Stimulated activated CD8-positive, alpha-beta memory T cell treated with anti-CD3 and anti-CD28 coated beads, Interleukin-7, amount 100 ng/mL, for 1 hour (primary cell): ENCODE data around the gene ZNF407.

Experiments used
- DNase-seq, 2 donors: peaks; one replicate each; pipeline ENCODE4 v3.0.0-alpha.2; 2020; ENCODE audit warnings: low read depth in 2 of 2

The ZNF407 gene

DNA sequence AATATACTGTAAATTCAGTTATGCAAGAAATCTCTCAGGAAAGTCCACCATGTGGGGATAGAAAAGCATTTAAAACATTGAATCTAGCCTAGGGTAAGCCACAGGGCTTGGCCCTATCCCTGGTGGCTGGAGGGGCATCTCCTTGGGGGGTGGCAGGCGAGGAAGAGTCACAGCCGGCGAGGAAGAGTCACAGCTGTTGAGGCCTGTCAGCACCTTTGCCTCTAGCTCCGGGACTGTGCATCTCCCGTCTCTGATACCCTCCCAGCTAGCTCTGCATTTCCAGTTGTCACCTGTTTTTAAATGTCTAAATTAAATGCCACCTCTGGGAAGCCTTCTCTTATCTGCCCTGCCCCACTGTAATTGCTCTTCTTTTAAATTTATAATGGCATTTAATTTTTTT, 276.7 kb downstream of the ZNF407 start:
- no peak for DNase-seq

DNA sequence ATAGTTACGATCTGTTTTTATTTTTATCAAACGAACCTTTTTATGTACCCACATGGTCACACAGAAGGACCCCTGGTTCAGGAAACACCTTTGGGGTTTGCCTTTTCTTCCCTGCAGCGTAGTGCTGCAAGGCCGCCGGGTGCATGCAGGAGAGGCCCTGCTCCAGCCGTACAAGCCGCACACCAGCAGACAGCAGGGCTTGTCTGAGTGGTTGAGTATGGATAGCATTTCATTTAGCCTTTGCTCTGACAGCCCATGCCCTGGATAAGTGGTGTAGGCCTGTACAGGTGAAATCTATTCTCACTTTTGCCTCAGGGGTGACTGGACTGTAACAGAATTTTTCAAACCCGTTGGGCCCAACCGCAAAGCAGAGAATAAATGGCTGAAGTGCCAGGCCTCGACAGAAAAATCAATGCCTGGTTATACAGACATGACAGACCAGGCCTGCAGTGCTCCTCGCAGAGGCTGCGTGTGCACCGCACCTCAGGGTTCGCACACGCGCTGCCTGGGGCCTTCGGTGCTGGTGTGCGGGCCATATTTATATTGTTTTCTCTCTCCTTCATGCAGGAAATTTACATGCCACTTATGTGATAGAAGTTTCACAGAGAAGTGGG, 279.1 kb downstream of the ZNF407 start:
- no peak for DNase-seq

DNA sequence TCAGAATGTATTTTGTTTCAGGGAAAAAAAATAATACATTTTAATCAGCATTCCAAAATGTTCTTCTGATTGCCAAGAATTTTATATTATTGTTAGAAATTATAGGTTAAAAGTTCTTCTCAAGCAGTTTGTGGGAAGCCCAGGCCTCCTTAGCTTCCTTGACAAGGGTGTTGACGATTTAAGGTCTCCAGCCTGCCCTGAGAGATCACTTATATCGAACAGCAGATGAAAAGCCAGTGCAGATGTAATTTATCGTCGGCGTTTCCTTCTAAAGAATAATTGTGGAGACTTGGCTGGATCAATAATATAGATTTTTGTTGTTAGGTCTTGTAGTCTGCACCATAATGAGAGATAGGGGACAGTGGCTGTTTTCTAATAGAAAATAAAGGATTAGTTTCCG, 280.6 kb downstream of the ZNF407 start:
- no peak for DNase-seq

DNA sequence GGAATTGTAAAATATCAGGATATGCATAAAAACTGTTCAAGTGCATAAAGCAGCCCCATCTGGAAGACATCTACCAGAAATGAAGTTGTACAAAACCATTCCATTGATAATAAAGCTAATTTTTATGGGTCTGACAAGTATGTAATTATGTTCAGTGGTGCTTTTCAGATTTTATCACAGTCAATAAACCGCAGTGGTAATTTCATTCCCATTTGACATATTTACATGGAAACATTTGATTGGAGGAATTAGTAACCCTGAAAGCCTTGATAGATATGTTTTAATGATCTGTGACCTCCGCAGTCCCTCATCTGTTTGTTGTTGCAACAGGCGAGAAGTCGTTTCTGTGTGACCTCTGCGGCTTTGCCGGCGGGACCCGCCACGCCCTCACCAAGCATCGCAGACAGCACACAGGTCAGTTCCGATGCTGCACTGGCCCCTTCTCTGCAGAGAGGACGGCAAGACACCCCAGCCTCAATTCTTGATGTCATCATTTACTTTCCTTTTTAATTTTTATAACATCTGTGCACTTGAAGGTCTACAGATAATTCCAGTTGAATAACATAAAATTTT, 283.1 kb downstream of the ZNF407 start:
- DNase-seq: no peak

DNA sequence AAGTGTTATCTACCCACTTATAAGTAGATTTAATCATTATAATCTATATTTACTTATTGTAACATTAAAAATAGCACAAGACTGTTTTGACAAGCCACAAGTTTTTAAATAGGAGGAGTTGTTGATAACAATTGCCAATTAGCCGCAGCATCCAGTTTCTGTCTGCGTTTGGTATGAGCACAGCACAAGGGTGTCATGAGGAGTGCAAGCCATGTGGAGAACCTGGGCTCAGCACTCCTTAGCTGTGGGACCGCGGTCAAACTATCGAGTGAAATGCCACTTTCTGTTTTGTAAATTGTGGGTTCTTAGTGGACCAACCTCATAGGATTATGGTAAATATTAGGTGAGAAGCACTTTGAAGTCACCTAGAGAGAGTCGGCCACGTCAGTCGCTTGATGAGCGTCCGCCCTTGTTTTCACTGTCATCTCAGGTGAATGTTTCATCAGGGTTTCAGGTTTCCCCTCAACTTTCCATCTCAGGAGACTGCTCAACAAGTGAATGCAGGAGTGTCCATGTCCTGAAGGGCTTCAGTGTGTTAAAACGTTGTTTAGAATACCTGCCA, 294.5 kb downstream of the ZNF407 start:
- no peak for DNase-seq

GRCh38 chr18:74895686-74896085, 298.0 kb downstream of the ZNF407 start:
- DNase-seq: no peak

GRCh38 chr18:74896390-74896991, 298.8 kb downstream of the ZNF407 start:
- DNase-seq: peak; percentile 12 to 22

- DNase-seq: no peak
Measured at GRCh38 chr18:74897971-74898657, 300.4 kb downstream of the ZNF407 start.

DNA sequence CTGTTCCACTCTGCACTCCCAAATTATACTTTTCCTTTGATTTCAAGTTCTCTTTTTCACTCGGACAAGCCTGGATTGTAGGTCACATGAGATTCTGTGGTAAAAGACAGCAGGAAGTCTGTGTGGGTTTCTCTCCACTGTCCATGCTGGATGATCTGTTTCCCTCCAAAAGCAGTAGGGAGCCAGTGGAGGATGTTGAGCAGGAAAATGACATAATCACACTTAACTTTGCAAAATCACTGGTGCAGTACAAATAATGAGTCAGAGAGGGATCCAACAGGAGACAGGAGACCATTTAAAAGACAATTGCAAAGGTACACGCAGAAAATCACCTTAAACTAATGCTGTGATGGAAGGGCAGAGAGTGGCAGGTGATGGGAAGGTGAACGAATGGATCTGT, 301.3 kb downstream of the ZNF407 start:
- DNase-seq: no peak

DNA sequence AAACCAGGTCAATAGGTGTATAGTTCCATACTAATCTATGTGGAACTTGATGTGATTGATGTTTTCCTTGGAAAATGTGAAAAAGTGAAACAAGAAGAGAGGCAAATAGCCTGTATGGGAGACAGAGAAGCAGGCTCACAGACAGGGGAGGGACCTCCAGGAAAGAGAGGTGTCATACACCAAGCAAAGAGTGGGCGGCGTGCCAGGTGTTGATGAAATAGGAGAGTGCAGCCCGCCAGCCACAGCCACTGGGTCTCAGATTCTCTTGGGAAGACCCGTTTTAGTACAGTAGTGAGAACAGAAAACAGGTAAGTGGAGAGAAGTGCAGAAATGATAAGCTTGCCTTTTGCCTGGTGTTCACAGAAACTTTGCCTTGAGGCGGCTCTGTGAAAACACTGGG, 301.9 kb downstream of the ZNF407 start:
- no peak for DNase-seq

DNA sequence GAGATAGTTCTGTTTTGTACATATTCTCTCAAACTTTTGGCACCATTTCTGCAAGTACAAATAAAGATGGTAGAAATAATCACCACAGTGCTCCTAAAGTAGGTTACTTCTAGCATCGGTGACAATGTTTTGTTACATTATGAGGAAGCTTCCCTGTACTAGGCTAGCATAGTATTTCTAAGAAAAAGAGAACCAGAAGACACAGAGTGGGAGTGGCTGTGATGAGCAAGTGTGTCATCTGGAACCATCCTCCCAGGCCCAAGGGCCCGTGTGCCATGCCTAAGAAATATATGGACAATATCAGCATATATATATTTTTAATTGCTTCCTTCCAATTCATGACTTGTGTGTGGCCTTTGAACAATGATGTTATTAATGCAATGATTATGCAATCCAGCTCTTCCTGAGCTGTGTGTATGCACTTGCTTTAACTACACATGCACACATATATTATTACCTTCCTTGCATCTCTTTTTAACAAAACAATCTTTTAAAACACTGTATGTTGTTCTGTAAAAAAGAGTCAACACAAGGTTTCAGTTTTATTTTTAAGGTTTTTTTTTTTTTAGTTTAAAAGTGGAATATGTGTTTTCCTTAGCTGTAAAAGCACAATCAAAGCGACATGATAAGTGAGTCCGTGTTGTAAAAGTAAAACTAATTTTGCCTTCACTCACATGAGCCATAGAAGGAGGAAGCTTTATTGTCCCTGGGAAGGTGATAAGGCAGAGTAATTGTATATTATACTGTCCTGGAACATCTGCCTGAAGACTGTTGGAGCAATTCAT, 303.9 kb downstream of the ZNF407 start:
- no peak for DNase-seq

DNA sequence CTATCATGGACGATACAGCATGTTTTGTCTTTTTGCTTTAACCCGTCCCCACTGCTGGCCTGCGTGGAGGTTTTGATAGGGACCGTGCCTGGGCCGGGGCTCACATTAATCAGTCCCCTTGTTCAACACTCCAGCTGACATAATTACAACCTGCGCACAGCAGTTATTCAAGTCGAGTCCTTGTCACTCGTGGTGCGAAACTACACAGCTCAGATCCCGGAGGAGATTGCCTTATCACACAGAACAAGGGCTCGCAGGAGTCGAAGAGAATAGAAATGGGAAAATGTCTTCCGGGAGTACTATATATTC, 304.4 kb downstream of the ZNF407 start:
- DNase-seq: no peak

DNA sequence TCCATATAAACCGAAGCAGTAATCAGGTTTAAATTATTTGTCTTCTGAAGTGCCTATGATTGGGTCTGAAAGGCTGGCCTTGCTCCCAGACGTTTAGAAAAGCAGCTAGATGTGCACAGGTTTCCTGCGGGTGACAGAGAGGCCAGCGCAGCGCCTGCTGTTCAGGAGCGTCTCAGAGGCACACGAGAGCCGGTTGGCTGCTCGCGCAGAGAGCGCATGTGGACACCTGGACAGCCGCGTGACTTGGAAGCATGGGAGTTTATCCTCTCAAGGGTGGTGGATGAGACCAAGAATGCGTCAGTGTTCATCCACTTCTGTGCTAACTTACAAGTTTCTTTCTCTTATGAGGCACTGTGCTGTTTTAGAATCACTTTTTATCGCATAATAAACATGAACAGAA, 307.6 kb downstream of the ZNF407 start:
- no peak for DNase-seq

DNA sequence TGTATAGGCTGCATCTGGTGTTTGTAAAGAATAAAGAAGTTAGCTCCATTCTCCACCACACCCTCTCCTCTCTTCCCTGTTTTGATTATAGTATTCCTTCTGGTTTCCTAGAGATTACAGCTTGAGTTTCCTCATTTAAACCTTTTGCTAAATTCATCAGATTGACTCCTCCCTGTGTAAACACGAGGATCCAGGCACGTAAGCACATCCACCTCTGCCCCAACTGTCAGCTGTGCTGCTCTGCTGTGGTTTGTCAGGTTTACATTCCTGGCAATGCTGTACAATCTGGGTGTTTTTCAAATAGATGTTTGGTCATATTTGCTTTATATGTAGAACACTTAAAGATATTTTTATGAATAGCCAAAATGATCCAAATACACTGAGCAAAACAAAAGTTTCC, 308.5 kb downstream of the ZNF407 start:
- no peak for DNase-seq

- DNase-seq: no peak
Measured at GRCh38 chr18:74914052-74914591, 316.5 kb downstream of the ZNF407 start.

DNA sequence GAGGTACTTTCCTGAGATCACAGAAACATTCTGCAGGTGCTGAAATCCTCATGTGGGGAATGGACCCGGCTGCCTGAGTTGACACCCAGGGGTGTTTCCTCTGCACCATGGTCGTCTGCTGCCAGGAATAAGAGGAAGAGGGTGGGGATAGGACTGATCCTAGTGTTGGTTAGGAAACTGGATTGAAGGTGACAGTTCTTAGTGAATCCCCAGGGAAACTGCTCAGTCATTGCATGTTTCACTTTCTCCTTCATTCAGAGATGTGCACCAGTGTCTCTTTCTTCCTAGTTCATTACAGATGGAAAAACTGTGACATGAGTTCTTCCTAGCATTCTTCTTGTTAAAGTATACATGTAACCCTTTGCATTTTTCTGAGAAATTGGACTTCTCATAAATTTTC, 317.0 kb downstream of the ZNF407 start:
- no peak for DNase-seq

GRCh38 chr18:74916773-74917393, 319.2 kb downstream of the ZNF407 start:
- DNase-seq: no peak

- DNase-seq: no peak
Measured at GRCh38 chr18:74918276-74918790, 320.7 kb downstream of the ZNF407 start.

GRCh38 chr18:74921057-74921820, 323.6 kb downstream of the ZNF407 start:
- DNase-seq: no peak

DNA sequence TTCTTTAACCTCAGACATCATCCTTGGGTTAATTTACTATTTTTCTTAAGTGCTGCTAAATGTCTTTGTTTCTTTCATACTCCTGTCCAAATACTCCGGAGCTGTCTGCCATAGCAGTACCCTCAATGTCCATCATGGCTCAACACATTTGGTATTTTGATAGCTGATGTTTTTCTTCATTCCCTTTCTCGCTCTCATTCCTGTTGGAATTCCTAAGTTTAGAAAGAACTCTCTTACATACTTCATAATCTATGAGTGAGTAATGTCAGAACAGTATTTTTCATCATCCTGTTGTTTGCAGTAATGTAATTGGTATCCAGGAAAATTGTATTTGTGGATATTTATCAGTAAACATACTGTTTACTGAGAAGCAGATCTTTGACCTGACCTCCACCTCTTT, 328.4 kb downstream of the ZNF407 start:
- DNase-seq: no peak
